MCF 10A (cell line): Measurements from ENCODE around the gene GRIK5. TPM values are rescaled to one million over a fixed set of nuclear protein-coding genes. Genes with fewer than 3 reads are reported as not detected.

Source experiments
- BruUV-seq: library from RNA; stranded (reverse); fragments of 400-500 nt; replicated peaks from 2 replicates; lab custom pipeline; 2021; lab: Mats Ljungman, UMichigan
- CTCF ChIA-PET: fragments of 300-600 bp; sonication (Branson Sonifier 250); formaldehyde crosslinking; extraction: SDS; loops from one replicate; lab custom pipeline; 2021; ENCODE audit warnings: antibody characterized with exemption, inconsistent platforms; lab: Yijun Ruan, JAX
- POLR2A ChIA-PET: fragments of 300-600, 350-650 bp; sonication (Branson Sonifier 250); formaldehyde crosslinking; extraction: SDS; loops from one replicate; lab custom pipeline; 2020; ENCODE audit warnings: antibody characterized with exemption, inconsistent platforms; lab: Yijun Ruan, JAX
- DNase-seq: peaks from one replicate; pipeline ENCODE4 v3.0.0-alpha.2; 2018; ENCODE audit not compliant: unreplicated experiment
- H3K27ac Mint-ChIP-seq: one replicate; pipeline ENCODE4 v1.8.0; 2022; ENCODE audit warnings: mild to moderate bottlenecking, low read depth, mixed read lengths; ENCODE audit not compliant: unreplicated experiment
- H3K27me3 Mint-ChIP-seq: one replicate; pipeline ENCODE4 v1.8.0; 2022; ENCODE audit warnings: mixed read lengths; ENCODE audit not compliant: insufficient read depth, unreplicated experiment
- H3K36me3 Mint-ChIP-seq: one replicate; pipeline ENCODE4 v1.8.0; 2022; ENCODE audit warnings: mild to moderate bottlenecking, moderate library complexity, mixed read lengths; ENCODE audit not compliant: insufficient read depth, unreplicated experiment
- H3K4me1 Mint-ChIP-seq: one replicate; pipeline ENCODE4 v1.8.0; 2022; ENCODE audit warnings: mixed read lengths; ENCODE audit not compliant: insufficient read depth, unreplicated experiment
- H3K4me3 Mint-ChIP-seq: one replicate; pipeline ENCODE4 v1.8.0; 2022; ENCODE audit warnings: mild to moderate bottlenecking, moderate library complexity, mixed read lengths; ENCODE audit not compliant: unreplicated experiment
- H3K9me3 Mint-ChIP-seq: one replicate; pipeline ENCODE4 v1.8.0; 2022; ENCODE audit warnings: mixed read lengths; ENCODE audit not compliant: unreplicated experiment
- intact Hi-C: fragments of 100-400 bp; cut with micrococcal nuclease; formaldehyde crosslinking; loops from 2 replicates; pipeline ENCODE4 v1.14.1; 2022
- total RNA-seq: library from RNA; stranded (reverse); gene quantifications from 2 replicates; pipeline ENCODE4 v1.2.3, GENCODE V29; 2022
- TF ChIP-seq, protein P1 (sequence below): fragments of 200-600 bp; IDR thresholded peaks from one replicate; pipeline ENCODE4 v1.8.0; 2022; ENCODE audit warnings: antibody characterized with exemption, mild to moderate bottlenecking; ENCODE audit not compliant: unreplicated experiment

Gene GRIK5
- total RNA-seq, 1 experiment from 2014 or later, result 1.8 TPM

GRCh38 chr19:42095814-42096230 lies 25.8 kb upstream of the GRIK5 start:
- CTCF ChIA-PET, result interaction anchor here (1.1 to 4.6 kb wide), 2 partner anchors 13 to 88 kb away, joined by 4 to 35 read pairs; no protein-coding TSS in a partner anchor

DNA sequence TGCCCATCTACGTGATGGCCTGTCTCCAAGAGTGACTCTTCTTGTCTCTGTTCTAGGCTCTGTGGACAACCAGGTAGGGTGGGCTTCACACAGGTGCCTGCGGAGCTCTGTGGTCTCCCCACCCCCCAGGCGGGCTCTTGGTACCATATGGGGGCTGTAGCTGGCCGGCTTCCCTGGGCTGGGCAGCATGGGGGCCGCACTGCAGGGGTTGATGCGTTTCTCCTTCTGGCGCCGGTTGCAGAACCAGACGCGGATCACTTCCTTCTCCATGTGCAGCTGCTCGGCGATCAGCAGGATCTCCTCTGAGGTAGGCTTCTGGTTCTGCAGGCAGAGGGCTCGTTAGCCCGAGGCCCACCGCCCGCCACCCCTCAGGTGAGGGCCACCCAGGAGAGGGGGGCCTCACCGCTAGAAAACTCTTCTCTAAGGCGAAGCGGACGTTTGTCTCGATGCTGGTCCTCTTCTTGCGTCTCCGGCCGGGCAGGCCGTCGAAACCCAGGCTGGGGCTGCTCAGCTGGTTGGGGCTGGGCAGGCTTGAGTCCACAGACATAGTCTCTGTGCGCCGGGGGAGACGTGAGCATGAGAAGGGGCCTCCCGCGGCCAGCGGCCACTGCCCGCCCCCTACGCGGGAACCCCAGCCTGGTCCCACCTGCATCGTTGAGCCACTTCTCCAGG lies 25.3 kb upstream of the GRIK5 start:
- POLR2A ChIA-PET, result no interaction called here
- H3K27me3 Mint-ChIP-seq, result no peaks in the 10 kb centered on the region
- no peak for DNase-seq
- no peaks in the 10 kb centered on the region for H3K9me3 Mint-ChIP-seq
- H3K4me1 Mint-ChIP-seq, result peaks cover 12% of the 10 kb centered on the region
- intact Hi-C loops, result no loop called here
- no peak overlapping the region for H3K4me3 Mint-ChIP-seq
- no TSS peak for BruUV-seq
- TF ChIP-seq, protein P1, sequence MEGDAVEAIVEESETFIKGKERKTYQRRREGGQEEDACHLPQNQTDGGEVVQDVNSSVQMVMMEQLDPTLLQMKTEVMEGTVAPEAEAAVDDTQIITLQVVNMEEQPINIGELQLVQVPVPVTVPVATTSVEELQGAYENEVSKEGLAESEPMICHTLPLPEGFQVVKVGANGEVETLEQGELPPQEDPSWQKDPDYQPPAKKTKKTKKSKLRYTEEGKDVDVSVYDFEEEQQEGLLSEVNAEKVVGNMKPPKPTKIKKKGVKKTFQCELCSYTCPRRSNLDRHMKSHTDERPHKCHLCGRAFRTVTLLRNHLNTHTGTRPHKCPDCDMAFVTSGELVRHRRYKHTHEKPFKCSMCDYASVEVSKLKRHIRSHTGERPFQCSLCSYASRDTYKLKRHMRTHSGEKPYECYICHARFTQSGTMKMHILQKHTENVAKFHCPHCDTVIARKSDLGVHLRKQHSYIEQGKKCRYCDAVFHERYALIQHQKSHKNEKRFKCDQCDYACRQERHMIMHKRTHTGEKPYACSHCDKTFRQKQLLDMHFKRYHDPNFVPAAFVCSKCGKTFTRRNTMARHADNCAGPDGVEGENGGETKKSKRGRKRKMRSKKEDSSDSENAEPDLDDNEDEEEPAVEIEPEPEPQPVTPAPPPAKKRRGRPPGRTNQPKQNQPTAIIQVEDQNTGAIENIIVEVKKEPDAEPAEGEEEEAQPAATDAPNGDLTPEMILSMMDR, result no peak
- H3K27ac Mint-ChIP-seq, result no peak overlapping the region
- CTCF ChIA-PET, result interaction anchor here (1.1 to 4.6 kb wide), 2 partner anchors 14 to 88 kb away, joined by 4 to 35 read pairs; no protein-coding TSS in a partner anchor
- no peaks in the 10 kb centered on the region for H3K36me3 Mint-ChIP-seq

More at GRCh38 chr19:42095814-42096230, 25.8 kb upstream of the GRIK5 start:
- H3K4me1 Mint-ChIP-seq, result peaks cover 12% of the 10 kb centered on the region
- no peaks in the 10 kb centered on the region for H3K36me3 Mint-ChIP-seq
- no TSS peak for BruUV-seq
- TF ChIP-seq, protein P1, result no peak
- no peaks in the 10 kb centered on the region for H3K27me3 Mint-ChIP-seq
- no peak overlapping the region for H3K27ac Mint-ChIP-seq
- intact Hi-C loops, result no loop called here
- no peak for DNase-seq
- H3K4me3 Mint-ChIP-seq, result no peak overlapping the region
- H3K9me3 Mint-ChIP-seq, result no peaks in the 10 kb centered on the region
- POLR2A ChIA-PET, result no interaction called here

GRCh38 chr19:42093926-42094325 lies 23.9 kb upstream of the GRIK5 start:
- DNase-seq, result no peak
- H3K4me3 Mint-ChIP-seq, result no peak overlapping the region
- H3K36me3 Mint-ChIP-seq, result no peaks in the 10 kb centered on the region
- no peaks in the 10 kb centered on the region for H3K27me3 Mint-ChIP-seq
- no TSS peak for BruUV-seq
- no peaks in the 10 kb centered on the region for H3K9me3 Mint-ChIP-seq
- ChIA-PET CTCF (interaction anchor here (0.6 to 4.6 kb wide), 4 partner anchors 15 to 201 kb away, joined by 3 to 35 read pairs (median 4); no protein-coding TSS in a partner anchor), POLR2A (interaction anchor here (1.4 kb wide), 1 partner anchor 17 kb away, joined by 8 read pairs; no protein-coding TSS in a partner anchor)
- H3K27ac Mint-ChIP-seq, result no peak overlapping the region
- TF ChIP-seq, protein P1, result no peak
- intact Hi-C loops, result no loop called here
- H3K4me1 Mint-ChIP-seq, result peaks cover 15% of the 10 kb centered on the region

DNA sequence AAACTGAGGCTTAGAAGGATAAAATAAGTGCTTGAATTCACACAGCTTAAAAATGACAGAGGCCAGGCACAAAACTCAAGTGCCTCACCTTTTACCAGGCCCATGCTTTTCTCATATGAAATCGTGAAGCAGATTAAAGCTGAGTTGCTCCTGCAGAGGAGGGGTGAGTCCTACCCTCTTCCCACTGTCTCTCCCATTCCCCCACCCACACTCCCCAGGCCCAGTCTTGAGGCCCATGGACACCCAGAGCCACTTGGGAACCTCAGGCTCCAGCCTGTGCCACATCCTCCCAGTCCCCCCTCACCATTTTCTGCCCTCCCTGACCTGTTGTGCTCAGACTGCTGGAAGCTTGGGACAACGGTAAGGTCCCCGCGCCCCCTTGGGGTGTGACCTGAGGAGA lies 23.5 kb upstream of the GRIK5 start:
- intact Hi-C loops, result no loop called here
- peaks cover 20% of the 10 kb centered on the region for H3K4me1 Mint-ChIP-seq
- ChIA-PET CTCF (interaction anchor here (0.6 to 4.6 kb wide), 3 partner anchors 16 to 202 kb away, joined by 3 to 35 read pairs (median 4); no protein-coding TSS in a partner anchor), POLR2A (interaction anchor here (1.4 kb wide), 1 partner anchor 17 kb away, joined by 8 read pairs; no protein-coding TSS in a partner anchor)
- no peak overlapping the region for H3K4me3 Mint-ChIP-seq
- DNase-seq, result no peak
- no peaks in the 10 kb centered on the region for H3K27me3 Mint-ChIP-seq
- TF ChIP-seq, protein P1, result no peak
- no peak overlapping the region for H3K27ac Mint-ChIP-seq
- BruUV-seq, result no TSS peak
- no peaks in the 10 kb centered on the region for H3K36me3 Mint-ChIP-seq
- no peaks in the 10 kb centered on the region for H3K9me3 Mint-ChIP-seq
